Uterus (tissue), 4 donors: Measurements from ENCODE around the gene C8G. TPM values are rescaled to one million over a fixed set of nuclear protein-coding genes. Genes with fewer than 3 reads are reported as not detected.
A peak's percentile ranks its signal among the peaks of the same experiment; 100 is the strongest.

Experiments
- DNase-seq, 2 donors: peaks; one replicate each; pipeline ENCODE4 v3.0.0-alpha.2; 2019 to 2020
- H3K27ac ChIP-seq, 2 donors: fragments of 200-600 bp; sonication (generic); 1 replicate in 1 of 2; 2 replicates in 1 of 2; pipeline ENCODE4 v1.5.1; 2016 to 2018
- H3K27me3 ChIP-seq, 2 donors: fragments of 200-600 bp; sonication (generic); one replicate each; pipeline ENCODE4 v1.5.1; 2018 to 2019; ENCODE audit warnings: control low read depth in 1 of 2
- H3K36me3 ChIP-seq, 2 donors: fragments of 200-600 bp; sonication (generic); one replicate each; pipeline ENCODE4 v1.5.1; 2019; ENCODE audit warnings: control low read depth in 1 of 2
- H3K4me1 ChIP-seq, 2 donors: fragments of 200-600 bp; sonication (generic); one replicate each; pipeline ENCODE4 v1.5.1; 2018 to 2019; ENCODE audit warnings: control low read depth in 1 of 2
- H3K4me3 ChIP-seq, 2 donors: fragments of 200-600 bp; sonication (generic); 1 replicate in 1 of 2; 2 replicates in 1 of 2; pipeline ENCODE4 v1.5.1; 2018 to 2019; ENCODE audit warnings: mild to moderate bottlenecking in 1 of 2
- H3K9me3 ChIP-seq, 2 donors: fragments of 200-600 bp; sonication (generic); one replicate each; pipeline ENCODE4 v1.5.1; 2019; ENCODE audit warnings: control low read depth in 1 of 2
- POLR2A ChIP-seq, 2 donors: fragments of 450-650 bp; IDR thresholded peaks; one replicate each; pipeline ENCODE4 v1.6.1; 2016; ENCODE audit warnings: antibody characterized with exemption in 2 of 2, mild to moderate bottlenecking in 1 of 2, moderate library complexity in 1 of 2
- intact Hi-C: fragments of 100-400 bp; cut with DNase I; formaldehyde crosslinking; loops from one replicate; pipeline ENCODE4 v1.15.1; 2023; ENCODE audit warnings: low total_unique reads
- total RNA-seq, 4 donors: library from RNA; depleted of rRNA in 3 of 4; stranded (reverse); fragments of >200 nt in 3 of 4; gene quantifications; one replicate each; pipeline versions ENCODE4 v1.1.0 to v1.2.4, GENCODE V29; 2014 to 2023
- TF ChIP-seq, protein P1 (sequence below), 4 experiments: fragments of 200-600 bp in 2 of 4; fragments of 450-650 bp in 2 of 4; sonication (generic) in 2 of 4; IDR thresholded peaks; one replicate each; pipeline ENCODE4 v1.5.1; 2016 to 2019; ENCODE audit warnings: antibody characterized with exemption in 4 of 4, mild to moderate bottlenecking in 2 of 4, moderate library complexity in 1 of 4
- donor health status: DM: yes; HTN: yes; CAD: no.

Gene C8G
- total RNA-seq, result not detected

DNA sequence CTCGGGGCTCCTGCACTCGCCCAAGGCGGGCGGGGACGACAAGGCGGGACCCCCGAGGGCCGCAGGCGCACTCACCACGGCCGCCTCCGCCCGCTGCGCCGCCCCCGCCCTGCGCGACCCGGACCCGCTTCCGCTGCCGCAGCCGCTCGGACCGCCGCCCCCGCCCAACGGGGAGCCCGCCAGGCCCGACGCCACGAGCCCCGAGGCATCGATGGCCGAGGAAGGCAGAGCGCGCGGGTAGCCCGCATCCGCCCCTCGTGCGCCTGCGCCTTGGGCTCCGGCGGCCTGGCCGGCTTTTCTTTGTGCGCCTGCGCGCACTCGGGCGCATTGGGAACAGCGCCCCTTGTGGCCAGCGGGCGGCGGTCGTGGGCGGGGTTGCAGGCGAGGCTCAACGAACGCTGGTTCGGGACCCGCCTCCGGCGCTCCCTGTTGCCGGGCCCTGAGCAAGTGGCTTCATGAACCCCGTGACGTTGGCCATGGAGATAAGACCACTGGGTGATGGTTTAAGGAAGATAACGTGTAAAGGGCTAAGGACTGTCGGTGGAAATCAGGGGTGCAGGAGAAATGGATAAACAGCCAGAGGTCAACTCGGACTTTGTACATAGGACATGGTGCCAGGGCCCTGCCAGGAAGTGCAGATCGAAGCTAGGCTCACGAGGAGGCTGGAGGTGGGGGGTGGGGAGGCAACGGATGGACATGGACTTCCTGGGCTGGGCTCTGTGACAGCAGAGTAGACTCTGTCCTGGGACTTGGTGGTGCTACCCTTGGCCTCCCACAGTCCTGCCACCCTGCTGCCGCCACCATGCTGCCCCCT is at the start of gene C8G, which contains the start of gene FBXW5:
C8G (plus strand) TSS at position 725 of the 814 bp plus-strand sequence; CDS start at position 803, 78 bp downstream.
FBXW5 (minus strand) TSS at position 220 of the 814 bp plus-strand sequence. CDS start 655 bp downstream, outside the sequence.
- intact Hi-C loops, result no loop called here
- TF ChIP-seq POLR2A (IDR thresholded peaks at IDR 0.05), result peak; percentile 21 to 85
- TF ChIP-seq, protein P1, sequence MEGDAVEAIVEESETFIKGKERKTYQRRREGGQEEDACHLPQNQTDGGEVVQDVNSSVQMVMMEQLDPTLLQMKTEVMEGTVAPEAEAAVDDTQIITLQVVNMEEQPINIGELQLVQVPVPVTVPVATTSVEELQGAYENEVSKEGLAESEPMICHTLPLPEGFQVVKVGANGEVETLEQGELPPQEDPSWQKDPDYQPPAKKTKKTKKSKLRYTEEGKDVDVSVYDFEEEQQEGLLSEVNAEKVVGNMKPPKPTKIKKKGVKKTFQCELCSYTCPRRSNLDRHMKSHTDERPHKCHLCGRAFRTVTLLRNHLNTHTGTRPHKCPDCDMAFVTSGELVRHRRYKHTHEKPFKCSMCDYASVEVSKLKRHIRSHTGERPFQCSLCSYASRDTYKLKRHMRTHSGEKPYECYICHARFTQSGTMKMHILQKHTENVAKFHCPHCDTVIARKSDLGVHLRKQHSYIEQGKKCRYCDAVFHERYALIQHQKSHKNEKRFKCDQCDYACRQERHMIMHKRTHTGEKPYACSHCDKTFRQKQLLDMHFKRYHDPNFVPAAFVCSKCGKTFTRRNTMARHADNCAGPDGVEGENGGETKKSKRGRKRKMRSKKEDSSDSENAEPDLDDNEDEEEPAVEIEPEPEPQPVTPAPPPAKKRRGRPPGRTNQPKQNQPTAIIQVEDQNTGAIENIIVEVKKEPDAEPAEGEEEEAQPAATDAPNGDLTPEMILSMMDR (IDR thresholded peaks at IDR 0.05), result peak; percentile 99 to 100 (median 99)
- H3K4me1 ChIP-seq, result peaks cover 0 to 9% of the 10 kb centered on the region in 2 donors

DNA sequence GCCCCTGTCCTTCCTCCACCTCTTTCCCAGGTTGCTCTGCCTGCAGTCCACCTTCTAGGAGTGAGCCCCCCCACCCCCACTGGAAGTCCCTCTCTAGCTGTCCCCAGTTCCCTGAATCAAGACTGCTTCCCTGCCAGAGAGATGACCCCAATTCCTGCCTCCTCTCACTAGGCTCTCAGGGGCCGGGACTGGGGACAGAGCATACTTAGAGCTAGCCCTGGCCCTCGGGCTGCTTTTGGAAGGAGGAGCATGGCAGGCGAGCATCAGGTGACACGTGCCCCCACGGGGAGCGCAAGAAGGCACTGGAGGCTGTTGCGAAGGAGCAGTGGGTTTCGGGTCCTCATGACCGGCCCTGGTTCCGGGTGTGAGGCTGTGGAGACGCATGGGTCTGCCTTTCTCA is 49.0 kb upstream of the C8G start:
- intact Hi-C loops, result no loop called here
- DNase-seq, result no peak
- Histone ChIP-seq H3K27ac (no peak overlapping the region), H3K9me3 (no peaks in the 10 kb centered on the region), H3K36me3 (no peaks in the 10 kb centered on the region), H3K4me3 (no peak overlapping the region), H3K4me1 (no peaks in the 10 kb centered on the region), H3K27me3 (no peaks in the 10 kb centered on the region)
- TF ChIP-seq POLR2A (IDR thresholded peaks at IDR 0.05), result no peak
- TF ChIP-seq, protein P1 (IDR thresholded peaks at IDR 0.05), result no peak

More for the DNA sequence above, at the start of gene C8G, which contains the start of gene FBXW5:
- no peaks in the 10 kb centered on the region for H3K27me3 ChIP-seq
- no peaks in the 10 kb centered on the region for H3K9me3 ChIP-seq
- peak within 1 kb of the TSS; percentile 64 to 84 for H3K4me3 ChIP-seq
- no peaks in the 10 kb centered on the region for H3K36me3 ChIP-seq
- peak; percentile 88 to 95 for DNase-seq
- peak within 1 kb of the TSS; percentile 79 to 84 for H3K27ac ChIP-seq

DNA sequence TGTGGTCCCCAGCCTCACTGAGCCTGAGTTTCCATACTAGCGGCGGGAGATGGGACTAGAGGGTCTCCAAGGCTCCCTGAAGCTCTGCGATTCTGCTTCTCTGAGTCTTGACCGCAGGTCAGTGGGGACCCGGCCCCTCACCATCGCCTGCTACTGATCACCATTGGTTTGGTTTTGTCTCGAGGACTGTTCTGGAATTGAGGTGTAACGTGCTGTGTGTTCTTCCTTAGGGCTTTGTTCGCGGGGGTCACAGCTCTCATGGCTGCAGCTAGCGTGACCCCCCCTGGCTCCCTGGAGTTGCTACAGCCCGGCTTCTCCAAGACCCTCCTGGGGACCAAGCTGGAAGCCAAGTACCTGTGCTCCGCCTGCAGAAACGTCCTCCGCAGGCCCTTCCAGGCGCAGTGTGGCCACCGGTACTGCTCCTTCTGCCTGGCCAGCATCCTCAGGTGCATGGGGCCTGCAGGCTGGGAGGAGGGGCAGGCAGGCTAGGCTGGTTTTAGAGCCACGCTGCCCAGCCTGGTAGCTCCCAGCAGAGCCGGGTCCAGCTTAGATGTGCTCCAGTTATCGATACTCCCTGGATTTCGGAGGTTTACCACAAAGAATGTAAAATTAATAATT is 46.5 kb upstream of the C8G start:
- Histone ChIP-seq H3K27me3 (no peaks in the 10 kb centered on the region), H3K4me1 (no peaks in the 10 kb centered on the region), H3K4me3 (no peak overlapping the region), H3K9me3 (no peaks in the 10 kb centered on the region), H3K36me3 (no peaks in the 10 kb centered on the region), H3K27ac (no peak overlapping the region)
- TF ChIP-seq POLR2A (IDR thresholded peaks at IDR 0.05), result no peak
- TF ChIP-seq, protein P1 (IDR thresholded peaks at IDR 0.05), result no peak
- intact Hi-C loops, result no loop called here
- DNase-seq, result no peak

DNA sequence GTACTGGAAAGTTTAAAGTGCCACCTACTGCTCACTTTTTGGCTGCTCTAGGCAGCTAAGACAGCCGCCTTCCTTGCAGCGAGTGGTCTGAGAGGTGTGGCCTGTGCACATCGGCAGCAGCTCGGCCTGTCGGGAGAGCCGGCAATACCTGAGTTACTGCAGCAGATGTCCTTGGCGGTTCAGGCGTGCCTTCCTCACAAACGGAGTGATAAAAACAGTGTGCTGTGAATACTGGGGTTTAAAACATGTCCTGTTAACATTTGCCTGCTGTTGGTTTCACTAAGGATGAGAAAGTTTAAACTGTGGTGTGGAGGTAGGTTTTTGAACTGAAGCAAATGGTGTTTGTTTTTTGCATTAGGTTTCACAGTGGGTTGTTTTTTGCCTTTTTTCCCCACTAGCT is 45.8 kb upstream of the C8G start:
- no peak for DNase-seq
- no peaks in the 10 kb centered on the region for H3K4me1 ChIP-seq
- no peak overlapping the region for H3K4me3 ChIP-seq
- no peaks in the 10 kb centered on the region for H3K36me3 ChIP-seq
- H3K9me3 ChIP-seq, result no peaks in the 10 kb centered on the region
- H3K27ac ChIP-seq, result no peak overlapping the region
- no peak for TF ChIP-seq POLR2A (IDR thresholded peaks at IDR 0.05)
- TF ChIP-seq, protein P1 (IDR thresholded peaks at IDR 0.05), result no peak
- intact Hi-C loops, result no loop called here
- no peaks in the 10 kb centered on the region for H3K27me3 ChIP-seq

DNA sequence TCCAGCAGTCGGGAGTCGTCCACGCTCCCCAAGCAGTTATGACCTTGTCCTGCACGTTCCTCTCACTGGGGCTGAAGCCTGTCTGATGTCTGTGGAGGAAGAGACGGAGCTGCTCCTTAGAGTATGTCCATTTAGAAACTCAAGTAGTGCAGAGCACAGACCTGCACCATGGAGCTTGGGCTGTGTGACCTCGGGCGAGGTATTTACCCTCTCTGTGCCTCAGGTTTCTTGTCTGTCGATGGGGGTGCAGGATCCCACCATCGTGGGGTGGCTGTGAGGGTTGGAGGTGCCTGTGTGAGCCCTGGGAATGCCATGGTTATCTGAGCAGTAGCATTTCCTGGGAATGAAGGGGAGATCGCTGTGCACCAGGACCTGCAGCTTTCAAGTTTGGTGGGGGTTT is 44.5 kb upstream of the C8G start:
- Histone ChIP-seq H3K9me3 (no peaks in the 10 kb centered on the region), H3K27ac (no peak overlapping the region), H3K36me3 (no peaks in the 10 kb centered on the region), H3K27me3 (no peaks in the 10 kb centered on the region), H3K4me1 (no peaks in the 10 kb centered on the region), H3K4me3 (no peak overlapping the region)
- TF ChIP-seq POLR2A (IDR thresholded peaks at IDR 0.05), result no peak
- TF ChIP-seq, protein P1 (IDR thresholded peaks at IDR 0.05), result no peak
- intact Hi-C loops, result no loop called here
- DNase-seq, result no peak
